Ovary (tissue), 3 donors: ENCODE measurements around the gene MVP.

Experiments used
- CTCF ChIP-seq, 3 donors: fragments of 450-650 bp in 2 of 3; fragments of 200-600 bp in 1 of 3; IDR thresholded peaks; one replicate each; pipeline versions ENCODE4 v1.5.1 to v1.8.0; 2016 to 2022; ENCODE audit warnings: antibody characterized with exemption in 3 of 3, mild to moderate bottlenecking in 1 of 3
- POLR2A ChIP-seq: fragments of 450-650 bp; IDR thresholded peaks from one replicate; pipeline ENCODE4 v1.6.1; 2017; ENCODE audit warnings: antibody characterized with exemption, mild to moderate bottlenecking, moderate library complexity
- donor health status: DM: no; HTN: no; CAD: no.

GRCh38 chr16:29804020-29804419 lies 16.2 kb upstream of the MVP start:
- no peak for TF ChIP-seq CTCF (IDR thresholded peaks at IDR 0.05)
- no peak for TF ChIP-seq POLR2A
